ENCODE measurements around the gene DNAI1. TPM values are rescaled to one million over a fixed set of nuclear protein-coding genes. Genes with fewer than 3 reads are reported as not detected.
A peak's percentile ranks its signal among the peaks of the same experiment; 100 is the strongest.
"Not testable (repeated sequence)": the region's sequence is repeated elsewhere in the genome, so short reads cannot be mapped to it uniquely, and the experiment has no call there.

The DNAI1 gene
- total RNA-seq, 1 donor from 2014 or later: not detected

GRCh38 chr9:34512131-34513078, 53.8 kb downstream of the DNAI1 start:
- DNase-seq (ENCODE audit: low spot score): peak; percentile 79

GRCh38 chr9:34513567-34514214, 55.1 kb downstream of the DNAI1 start:
- peak; percentile 72 for DNase-seq (ENCODE audit: low spot score)

- peak; percentile 60 for DNase-seq (ENCODE audit: low spot score)
Measured at GRCh38 chr9:34514401-34514800, 55.8 kb downstream of the DNAI1 start.

GRCh38 chr9:34514816-34515215, 56.2 kb downstream of the DNAI1 start:
- DNase-seq (ENCODE audit: low spot score): peak; percentile 35

- peak; percentile 59 for DNase-seq (ENCODE audit: low spot score)
Measured at GRCh38 chr9:34515959-34516358, 57.4 kb downstream of the DNAI1 start.

- DNase-seq (ENCODE audit: low spot score): peak; percentile 60
Measured at GRCh38 chr9:34517185-34517584, 58.6 kb downstream of the DNAI1 start.

GRCh38 chr9:34518110-34518616, 59.6 kb downstream of the DNAI1 start:
- DNase-seq (ENCODE audit: low spot score): peak; percentile 77

- DNase-seq (ENCODE audit: low spot score): no peak
Measured at GRCh38 chr9:34518896-34519295, 60.3 kb downstream of the DNAI1 start.

- peak; percentile 59 for DNase-seq (ENCODE audit: low spot score)
Measured at GRCh38 chr9:34519321-34520020, 60.9 kb downstream of the DNAI1 start.

GRCh38 chr9:34520096-34520495, 61.5 kb downstream of the DNAI1 start:
- DNase-seq (ENCODE audit: low spot score): peak; percentile 69

- DNase-seq (ENCODE audit: low spot score): peak; percentile 67
Measured at GRCh38 chr9:34520505-34521385, 62.1 kb downstream of the DNAI1 start.

GRCh38 chr9:34521406-34522045, 62.9 kb downstream of the DNAI1 start:
- DNase-seq (ENCODE audit: low spot score): peak; percentile 80

- peak; percentile 90 for DNase-seq (ENCODE audit: low spot score)
Measured at GRCh38 chr9:34522091-34522887, 63.7 kb downstream of the DNAI1 start.

GRCh38 chr9:34522971-34523797, 64.6 kb downstream of the DNAI1 start, which contains the start of gene ENHO:
TSS of gene ENHO (minus strand) at chr9:34522990. CDS start at chr9:34521695, 1,295 bp downstream.
- DNase-seq (ENCODE audit: low spot score): peak; percentile 98

- no peak for DNase-seq (ENCODE audit: low spot score)
Measured at GRCh38 chr9:34524349-34524748, 65.7 kb downstream of the DNAI1 start.

GRCh38 chr9:34526026-34526425, 67.4 kb downstream of the DNAI1 start:
- DNase-seq (ENCODE audit: low spot score): no peak

- DNase-seq (ENCODE audit: low spot score): not testable (repeated sequence)
Measured at GRCh38 chr9:34532041-34532440, 73.4 kb downstream of the DNAI1 start.

GRCh38 chr9:34536685-34537084, 78.1 kb downstream of the DNAI1 start:
- peak; percentile 81 for DNase-seq (ENCODE audit: low spot score)
